HepG2 (cell line): ENCODE results near the gene VAMP3. TPM values are rescaled to one million over a fixed set of nuclear protein-coding genes. Genes with fewer than 3 reads are reported as not detected.

Experiments
- AHR ChIP-seq: IDR thresholded peaks from 2 replicates; pipeline ENCODE4 v1.6.1; 2018; ENCODE audit warnings: missing genetic modification reagents, missing compliant biosample characterization
- BORCS8-MEF2B ChIP-seq: sonication (generic); formaldehyde crosslinking; IDR thresholded peaks from 2 replicates; pipeline ENCODE4 v1.8.0; 2022; ENCODE audit warnings: mild to moderate bottlenecking, missing genetic modification reagents
- CBFB ChIP-seq: sonication (generic); formaldehyde crosslinking; IDR thresholded peaks from 2 replicates; pipeline ENCODE4 v1.4.0; 2020; ENCODE audit warnings: missing genetic modification reagents
- HCFC1 ChIP-seq: fragments of 150-350 bp; IDR thresholded peaks from 2 replicates; pipeline ENCODE4 v1.6.1; 2014; ENCODE audit warnings: low read depth, low read length
- KLF11 ChIP-seq: IDR thresholded peaks from 2 replicates; pipeline ENCODE4 v1.6.1; 2016; ENCODE audit warnings: missing compliant biosample characterization
- NFKBIZ ChIP-seq: IDR thresholded peaks from 2 replicates; pipeline ENCODE4 v1.6.1; 2018; ENCODE audit warnings: missing genetic modification reagents, missing compliant biosample characterization
- NR2C2 ChIP-seq: sonication (generic); formaldehyde crosslinking; IDR thresholded peaks from 2 replicates; pipeline ENCODE4 v1.4.0; 2020; ENCODE audit warnings: missing genetic modification reagents, mild to moderate bottlenecking, moderate library complexity, borderline replicate concordance
- PATZ1 ChIP-seq: sonication (generic); formaldehyde crosslinking; IDR thresholded peaks from 2 replicates; pipeline ENCODE4 v1.4.0; 2020; ENCODE audit warnings: missing genetic modification reagents
- PRMT3 ChIP-seq: sonication (generic); formaldehyde crosslinking; IDR thresholded peaks from 2 replicates; pipeline ENCODE4 v1.8.1; 2022; ENCODE audit warnings: low read depth, mild to moderate bottlenecking, moderate library complexity, missing genetic modification reagents, borderline replicate concordance
- RCOR2 ChIP-seq: IDR thresholded peaks from 2 replicates; pipeline ENCODE4 v1.6.1; 2016; ENCODE audit warnings: missing biosample characterization, missing genetic modification reagents
- SALL1 ChIP-seq: sonication (generic); formaldehyde crosslinking; IDR thresholded peaks from 2 replicates; pipeline ENCODE4 v1.8.0; 2022; ENCODE audit warnings: mild to moderate bottlenecking, missing genetic modification reagents
- SAP130 ChIP-seq: IDR thresholded peaks from 2 replicates; pipeline ENCODE4 v1.6.1; 2016; ENCODE audit warnings: low read depth
- ZBTB7A ChIP-seq: sonication (generic); formaldehyde crosslinking; IDR thresholded peaks from 2 replicates; pipeline ENCODE4 v1.8.0; 2022; ENCODE audit warnings: mild to moderate bottlenecking, missing genetic modification reagents
- ZBTB7B ChIP-seq: sonication (generic); formaldehyde crosslinking; IDR thresholded peaks from 2 replicates; pipeline ENCODE4 v1.4.0; 2020; ENCODE audit warnings: missing genetic modification reagents
- ZKSCAN8 ChIP-seq: IDR thresholded peaks from 2 replicates; pipeline ENCODE4 v1.6.1; 2016; ENCODE audit warnings: borderline replicate concordance, missing genetic modification reagents, missing compliant biosample characterization
- ZMAT3 ChIP-seq: sonication (generic); formaldehyde crosslinking; conservative IDR thresholded peaks from 2 replicates; pipeline ENCODE4 v1.7.0; 2021; ENCODE audit warnings: missing genetic modification reagents
- ZNF180 ChIP-seq: sonication (generic); formaldehyde crosslinking; IDR thresholded peaks from 2 replicates; pipeline ENCODE4 v1.4.0; 2020; ENCODE audit warnings: low read depth, missing genetic modification reagents, borderline replicate concordance
- ZNF451 ChIP-seq: sonication (generic); formaldehyde crosslinking; IDR thresholded peaks from 2 replicates; pipeline ENCODE4 v1.5.0; 2020; ENCODE audit warnings: mild to moderate bottlenecking, missing genetic modification reagents
- ZNF770 ChIP-seq: sonication (generic); formaldehyde crosslinking; IDR thresholded peaks from 2 replicates; pipeline ENCODE4 v1.5.0; 2020; ENCODE audit warnings: mild to moderate bottlenecking, missing genetic modification reagents
- polyA plus RNA-seq, 8 experiments: library from polyadenylated mRNA; depleted of rRNA in 3 of 8; stranded (reverse) in 7 of 8; unstranded in 1 of 8; fragments of >200 nt; fragmentation: Illumina TruSeq in 4 of 8; extraction: Trizol in 4 of 8; gene quantifications; 2 replicates each; pipeline versions ENCODE4 v1.2.1 to v1.2.3, GENCODE V29; 2011 to 2016; ENCODE audit warnings: low read depth in 4 of 8, missing spikeins in 1 of 8, mixed read lengths in 1 of 8; ENCODE audit not compliant: insufficient read depth in 1 of 8
- total RNA-seq, 5 experiments: library from RNA; depleted of rRNA; stranded (reverse); fragments of >200 nt; fragmentation: Illumina TruSeq; extraction: Trizol; gene quantifications; 2 replicates each; pipeline ENCODE4 v1.2.3, GENCODE V29; 2016; ENCODE audit warnings: low read depth in 1 of 5
- TF ChIP-seq, protein P1 (sequence below): sonication (generic); formaldehyde crosslinking; conservative IDR thresholded peaks from 2 replicates; pipeline ENCODE4 v1.8.0; 2022; ENCODE audit warnings: mild to moderate bottlenecking, moderate library complexity, missing genetic modification reagents
- TF ChIP-seq, protein P2 (sequence below): sonication (generic); formaldehyde crosslinking; IDR thresholded peaks from 2 replicates; pipeline ENCODE4 v1.4.0; 2020; ENCODE audit warnings: missing genetic modification reagents

Gene VAMP3
- total and polyA plus RNA-seq, 2 of the 13 experiments (the other 11 are each of a cell fraction or from before 2014, with no cell fraction given) = 75.3 to 88.7 TPM

GRCh38 chr1:7770997-7771822 is at the start of gene VAMP3 (continued):
- TF ChIP-seq, protein P1, sequence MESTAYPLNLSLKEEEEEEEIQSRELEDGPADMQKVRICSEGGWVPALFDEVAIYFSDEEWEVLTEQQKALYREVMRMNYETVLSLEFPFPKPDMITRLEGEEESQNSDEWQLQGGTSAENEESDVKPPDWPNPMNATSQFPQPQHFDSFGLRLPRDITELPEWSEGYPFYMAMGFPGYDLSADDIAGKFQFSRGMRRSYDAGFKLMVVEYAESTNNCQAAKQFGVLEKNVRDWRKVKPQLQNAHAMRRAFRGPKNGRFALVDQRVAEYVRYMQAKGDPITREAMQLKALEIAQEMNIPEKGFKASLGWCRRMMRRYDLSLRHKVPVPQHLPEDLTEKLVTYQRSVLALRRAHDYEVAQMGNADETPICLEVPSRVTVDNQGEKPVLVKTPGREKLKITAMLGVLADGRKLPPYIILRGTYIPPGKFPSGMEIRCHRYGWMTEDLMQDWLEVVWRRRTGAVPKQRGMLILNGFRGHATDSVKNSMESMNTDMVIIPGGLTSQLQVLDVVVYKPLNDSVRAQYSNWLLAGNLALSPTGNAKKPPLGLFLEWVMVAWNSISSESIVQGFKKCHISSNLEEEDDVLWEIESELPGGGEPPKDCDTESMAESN (CRISPR knock-in tag) = 0 out of 2 replicates have a peak, but pooled peaks have one; percentile 43
- TF ChIP-seq BORCS8-MEF2B (no peak), SALL1 (peak; percentile 48; the same call in 1 of the 2 replicates), NFKBIZ (CRISPR knock-in tag) (no peak), CBFB (0 out of 2 replicates have a peak, but pooled peaks have one; percentile 45), ZNF770 (CRISPR knock-in tag) (peak; percentile 51; the same call in 1 of the 2 replicates), ZBTB7A (peak; percentile 66; the same call in 1 of the 2 replicates), ZNF180 (CRISPR knock-in tag) (no peak), ZMAT3 (CRISPR knock-in tag) (0 out of 2 replicates have a peak, but pooled peaks have one; percentile 30), NR2C2 (CRISPR knock-in tag) (peak; percentile 82), RCOR2 (CRISPR knock-in tag) (no peak), HCFC1 (peak; percentile 30; the same call in 1 of the 2 replicates), ZBTB7B (peak; percentile 34; the same call in 1 of the 2 replicates), SAP130 (CRISPR knock-in tag) (peak; percentile 82), AHR (CRISPR knock-in tag) (0 out of 2 replicates have a peak, but pooled peaks have one; percentile 46), ZNF451 (CRISPR knock-in tag) (0 out of 2 replicates have a peak, but pooled peaks have one; percentile 54), KLF11 (peak; percentile 63; the same call in 1 of the 2 replicates), PATZ1 (CRISPR knock-in tag) (peak; percentile 87), PRMT3 (CRISPR knock-in tag) (no peak), ZKSCAN8 (CRISPR knock-in tag) (0 out of 2 replicates have a peak, but pooled peaks have one; percentile 7)
- TF ChIP-seq, protein P2, sequence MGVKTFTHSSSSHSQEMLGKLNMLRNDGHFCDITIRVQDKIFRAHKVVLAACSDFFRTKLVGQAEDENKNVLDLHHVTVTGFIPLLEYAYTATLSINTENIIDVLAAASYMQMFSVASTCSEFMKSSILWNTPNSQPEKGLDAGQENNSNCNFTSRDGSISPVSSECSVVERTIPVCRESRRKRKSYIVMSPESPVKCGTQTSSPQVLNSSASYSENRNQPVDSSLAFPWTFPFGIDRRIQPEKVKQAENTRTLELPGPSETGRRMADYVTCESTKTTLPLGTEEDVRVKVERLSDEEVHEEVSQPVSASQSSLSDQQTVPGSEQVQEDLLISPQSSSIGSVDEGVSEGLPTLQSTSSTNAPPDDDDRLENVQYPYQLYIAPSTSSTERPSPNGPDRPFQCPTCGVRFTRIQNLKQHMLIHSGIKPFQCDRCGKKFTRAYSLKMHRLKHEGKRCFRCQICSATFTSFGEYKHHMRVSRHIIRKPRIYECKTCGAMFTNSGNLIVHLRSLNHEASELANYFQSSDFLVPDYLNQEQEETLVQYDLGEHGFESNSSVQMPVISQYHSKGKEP (CRISPR knock-in tag) = 0 out of 2 replicates have a peak, but pooled peaks have one; percentile 30
